ENCODE measurements around the gene WNK1.

Gene WNK1

DNA sequence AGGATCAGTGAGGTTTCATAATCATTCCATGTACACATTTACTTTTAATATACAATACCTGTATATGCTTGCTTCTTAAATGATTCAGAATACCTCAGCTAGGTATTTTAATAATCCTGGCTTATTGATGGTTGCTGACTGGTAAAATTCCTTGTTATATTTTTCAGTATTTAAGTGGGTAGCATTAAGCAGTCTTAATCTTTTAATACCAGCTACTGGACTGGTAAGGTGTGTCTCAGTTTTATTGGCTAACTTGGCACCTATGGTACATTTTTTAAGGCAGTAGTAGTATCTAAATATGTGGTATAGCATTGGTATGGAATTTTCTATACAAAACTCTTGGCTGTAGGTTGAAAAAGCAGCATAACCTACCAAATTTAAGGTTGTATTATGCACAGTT is 100.5 kb downstream of the WNK1 start:
- peaks cover 8% of the 10 kb centered on the region for H3K4me1 ChIP-seq
- no peak for DNase-seq (ENCODE audit: low spot score in 2 of 2)
- no peak overlapping the region for H3K4me3 ChIP-seq
- in situ Hi-C loops (cut with MboI; ENCODE audit: low sequenced_read_pairs) = no loop called here
- H3K9me3 ChIP-seq = no peaks in the 10 kb centered on the region
- H3K27me3 ChIP-seq (ENCODE audit: low read depth) = no peaks in the 10 kb centered on the region
- peaks cover 9% of the 10 kb centered on the region for H3K36me3 ChIP-seq (replicated peaks)

DNA sequence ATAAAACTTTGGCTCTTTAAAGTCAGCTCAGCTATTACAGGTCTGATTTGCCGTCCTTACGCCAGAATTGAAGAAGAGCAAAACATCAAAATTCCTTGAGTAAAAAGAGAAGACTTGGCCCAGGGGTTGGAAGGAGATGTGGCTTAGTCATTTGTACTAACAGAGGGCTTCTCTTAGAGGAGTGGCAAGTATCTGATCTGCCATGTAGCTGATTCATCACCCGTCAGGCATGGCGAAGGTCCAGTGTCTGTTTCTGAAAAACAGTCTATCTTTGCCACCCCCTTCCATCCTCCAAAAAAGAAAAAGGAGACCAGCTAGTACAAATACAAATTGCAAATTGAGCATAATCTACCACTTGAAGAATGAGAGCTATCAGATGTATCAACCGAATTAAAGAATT is 105.2 kb downstream of the WNK1 start:
- Histone ChIP-seq H3K9me3 (no peaks in the 10 kb centered on the region), H3K4me3 (no peak overlapping the region), H3K27me3 (ENCODE audit: low read depth) (no peaks in the 10 kb centered on the region), H3K36me3 (replicated peaks) (peaks cover 36% of the 10 kb centered on the region), H3K4me1 (peaks cover 14% of the 10 kb centered on the region)
- no peak for DNase-seq (ENCODE audit: low spot score in 2 of 2)
- in situ Hi-C loops (cut with MboI; ENCODE audit: low sequenced_read_pairs) = no loop called here

DNA sequence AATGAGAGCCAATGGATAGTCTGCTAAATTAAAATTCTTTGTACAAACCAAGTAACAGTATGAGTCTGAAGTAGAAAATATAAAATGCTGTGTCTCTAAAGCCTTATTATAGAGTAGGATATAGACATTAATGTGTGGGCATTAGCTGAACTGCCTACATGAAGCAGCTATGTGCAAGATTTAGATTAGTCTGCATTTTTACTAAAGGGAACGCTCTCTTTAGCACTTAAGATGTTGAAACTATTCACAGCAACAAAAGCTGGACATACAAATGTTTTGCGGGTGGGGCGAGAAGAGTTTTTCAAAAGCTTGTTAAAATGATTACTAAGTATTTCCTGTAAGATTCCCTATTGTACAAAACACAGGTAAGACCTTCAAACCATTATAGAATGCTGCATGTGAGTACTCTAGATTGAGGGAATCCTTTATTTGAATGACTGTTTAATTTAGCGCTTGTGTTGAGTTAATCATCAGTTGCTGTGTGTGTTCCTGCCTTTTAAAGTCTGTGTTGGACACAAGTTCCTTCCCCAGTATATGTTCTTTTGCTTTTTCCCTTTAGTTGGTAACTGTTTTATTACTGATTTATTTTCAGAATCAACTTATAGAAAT is 110.0 kb downstream of the WNK1 start:
- Histone ChIP-seq H3K27me3 (ENCODE audit: low read depth) (no peaks in the 10 kb centered on the region), H3K36me3 (replicated peaks) (peaks cover 52% of the 10 kb centered on the region), H3K4me3 (no peak overlapping the region), H3K9me3 (no peaks in the 10 kb centered on the region), H3K4me1 (peaks cover 8% of the 10 kb centered on the region)
- DNase-seq (ENCODE audit: low spot score in 2 of 2) = no peak
- in situ Hi-C loops (cut with MboI; ENCODE audit: low sequenced_read_pairs) = no loop called here

DNA sequence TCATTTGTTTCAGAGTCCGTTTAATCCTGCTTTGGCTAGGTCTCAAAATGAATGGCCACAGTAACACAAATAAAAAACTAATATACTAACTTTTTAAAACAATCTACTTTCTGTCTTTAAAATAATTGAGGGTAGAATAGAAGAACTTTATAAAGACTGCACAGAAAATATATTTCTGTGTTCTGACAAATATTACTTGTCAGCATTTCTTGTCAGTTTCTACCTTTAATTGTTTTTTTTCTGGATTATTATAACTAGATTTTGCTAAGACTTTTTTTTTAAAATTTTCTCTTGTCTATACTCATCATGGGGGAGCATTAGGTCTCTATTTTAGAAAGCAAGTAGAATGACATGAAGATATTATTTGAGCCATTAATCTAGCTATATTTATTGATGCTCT is 110.9 kb downstream of the WNK1 start:
- Histone ChIP-seq H3K9me3 (no peaks in the 10 kb centered on the region), H3K36me3 (replicated peaks) (peaks cover 56% of the 10 kb centered on the region), H3K27me3 (ENCODE audit: low read depth) (no peaks in the 10 kb centered on the region), H3K4me3 (no peak overlapping the region), H3K4me1 (peaks cover 8% of the 10 kb centered on the region)
- DNase-seq (ENCODE audit: low spot score in 2 of 2) = no peak
- in situ Hi-C loops (cut with MboI; ENCODE audit: low sequenced_read_pairs) = no loop called here

DNA sequence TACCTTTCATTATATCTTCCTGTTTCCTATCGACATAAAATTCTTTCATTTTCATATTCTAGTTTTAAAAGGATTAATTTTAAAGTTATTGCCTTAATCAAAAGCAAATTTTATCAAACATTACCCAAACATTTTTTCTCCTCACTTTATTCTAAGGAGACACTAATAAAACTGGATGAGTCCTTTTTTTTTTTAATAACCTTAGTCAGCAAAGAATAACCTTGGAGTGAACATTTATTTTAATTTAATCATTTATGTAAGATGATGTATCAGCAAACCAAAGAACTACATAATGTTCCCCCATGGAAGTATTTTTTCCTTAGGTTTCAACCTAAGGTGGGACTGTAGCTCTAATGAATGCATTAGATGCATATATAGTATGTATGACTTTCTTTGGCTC is 113.2 kb downstream of the WNK1 start:
- in situ Hi-C loops (cut with MboI; ENCODE audit: low sequenced_read_pairs) = no loop called here
- no peak overlapping the region for H3K4me3 ChIP-seq
- H3K27me3 ChIP-seq (ENCODE audit: low read depth) = no peaks in the 10 kb centered on the region
- H3K36me3 ChIP-seq (replicated peaks) = peaks cover 51% of the 10 kb centered on the region
- peaks cover 8% of the 10 kb centered on the region for H3K4me1 ChIP-seq
- DNase-seq (ENCODE audit: low spot score in 2 of 2) = no peak
- no peaks in the 10 kb centered on the region for H3K9me3 ChIP-seq

DNA sequence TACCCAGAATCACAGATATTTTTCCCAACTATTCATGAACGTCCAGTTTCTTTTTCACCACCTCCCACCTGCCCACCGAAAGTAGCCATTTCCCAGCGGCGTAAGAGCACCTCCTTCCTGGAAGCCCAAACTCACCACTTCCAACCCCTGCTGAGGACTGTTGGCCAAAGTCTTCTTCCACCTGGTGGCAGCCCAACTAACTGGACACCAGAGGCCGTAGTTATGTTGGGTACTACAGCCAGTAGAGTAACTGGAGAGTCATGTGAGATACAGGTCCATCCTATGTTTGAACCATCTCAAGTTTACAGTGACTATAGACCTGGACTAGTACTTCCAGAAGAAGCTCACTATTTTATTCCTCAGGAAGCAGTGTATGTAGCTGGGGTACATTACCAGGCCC is 115.5 kb downstream of the WNK1 start:
- H3K4me1 ChIP-seq = no peaks in the 10 kb centered on the region
- H3K9me3 ChIP-seq = no peaks in the 10 kb centered on the region
- H3K27me3 ChIP-seq (ENCODE audit: low read depth) = no peaks in the 10 kb centered on the region
- in situ Hi-C loops (cut with MboI; ENCODE audit: low sequenced_read_pairs) = no loop called here
- peaks cover 43% of the 10 kb centered on the region for H3K36me3 ChIP-seq (replicated peaks)
- DNase-seq (ENCODE audit: low spot score in 2 of 2) = no peak
- H3K4me3 ChIP-seq = no peak overlapping the region

DNA sequence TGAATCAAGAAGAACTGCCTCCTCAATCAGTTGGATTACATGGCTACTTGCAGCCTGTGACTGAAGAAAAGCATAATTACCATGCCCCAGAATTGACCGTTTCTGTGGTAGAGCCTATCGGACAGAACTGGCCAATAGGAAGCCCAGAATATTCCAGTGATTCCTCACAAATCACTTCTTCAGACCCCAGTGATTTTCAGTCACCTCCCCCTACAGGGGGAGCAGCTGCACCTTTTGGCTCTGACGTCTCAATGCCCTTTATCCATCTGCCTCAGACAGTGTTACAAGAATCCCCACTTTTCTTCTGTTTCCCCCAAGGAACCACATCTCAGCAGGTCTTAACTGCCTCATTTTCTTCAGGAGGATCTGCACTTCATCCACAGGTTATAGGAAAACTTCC is 116.3 kb downstream of the WNK1 start:
- peaks cover 41% of the 10 kb centered on the region for H3K36me3 ChIP-seq (replicated peaks)
- H3K9me3 ChIP-seq = no peaks in the 10 kb centered on the region
- no peak for DNase-seq (ENCODE audit: low spot score in 2 of 2)
- no peaks in the 10 kb centered on the region for H3K4me1 ChIP-seq
- H3K4me3 ChIP-seq = no peak overlapping the region
- in situ Hi-C loops (cut with MboI; ENCODE audit: low sequenced_read_pairs) = no loop called here
- no peaks in the 10 kb centered on the region for H3K27me3 ChIP-seq (ENCODE audit: low read depth)

DNA sequence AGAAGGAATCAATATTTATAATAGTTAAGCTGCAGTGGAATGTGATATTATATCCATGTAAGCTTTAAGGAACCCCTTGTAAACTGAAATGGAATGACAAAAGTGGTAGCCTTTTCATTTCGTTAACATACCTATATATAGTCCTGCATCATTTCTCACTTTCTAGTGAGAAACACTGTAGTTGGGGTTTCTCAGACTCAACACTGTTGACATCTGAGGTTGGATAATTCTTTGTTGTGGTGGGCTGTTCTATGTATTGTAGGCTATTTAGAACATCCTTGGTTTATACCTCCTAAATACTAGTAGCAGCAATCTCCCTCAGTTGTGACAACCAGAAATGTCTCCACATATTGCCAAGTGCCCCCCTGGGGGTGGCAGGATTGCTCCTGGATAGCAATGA is 118.0 kb downstream of the WNK1 start:
- H3K9me3 ChIP-seq = no peaks in the 10 kb centered on the region
- no peak overlapping the region for H3K4me3 ChIP-seq
- no peak for DNase-seq (ENCODE audit: low spot score in 2 of 2)
- no peaks in the 10 kb centered on the region for H3K27me3 ChIP-seq (ENCODE audit: low read depth)
- no peaks in the 10 kb centered on the region for H3K4me1 ChIP-seq
- H3K36me3 ChIP-seq (replicated peaks) = peaks cover 36% of the 10 kb centered on the region
- in situ Hi-C loops (cut with MboI; ENCODE audit: low sequenced_read_pairs) = no loop called here

DNA sequence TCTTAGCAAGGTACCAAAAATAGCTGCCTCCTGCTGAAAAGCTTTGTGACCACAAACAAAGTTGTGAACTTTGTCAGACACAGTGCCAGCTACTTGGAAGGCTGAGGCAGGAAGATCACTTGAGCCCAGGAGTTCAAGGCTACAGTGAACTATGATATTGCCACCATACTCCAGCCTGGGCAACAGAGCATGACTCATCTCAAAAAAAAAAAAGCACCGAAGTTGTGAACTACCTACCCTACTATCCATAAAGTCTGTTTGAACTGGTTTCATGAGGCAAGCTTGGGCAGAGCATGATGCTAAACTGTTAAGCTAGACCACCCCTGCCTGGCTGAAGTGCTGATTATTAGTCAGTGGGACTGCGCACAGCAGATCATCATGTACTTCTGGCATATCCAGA is 121.6 kb downstream of the WNK1 start:
- no peaks in the 10 kb centered on the region for H3K9me3 ChIP-seq
- in situ Hi-C loops (cut with MboI; ENCODE audit: low sequenced_read_pairs) = no loop called here
- no peaks in the 10 kb centered on the region for H3K27me3 ChIP-seq (ENCODE audit: low read depth)
- H3K4me1 ChIP-seq = no peaks in the 10 kb centered on the region
- no peak for DNase-seq (ENCODE audit: low spot score in 2 of 2)
- H3K4me3 ChIP-seq = no peak overlapping the region
- peaks cover 22% of the 10 kb centered on the region for H3K36me3 ChIP-seq (replicated peaks)

DNA sequence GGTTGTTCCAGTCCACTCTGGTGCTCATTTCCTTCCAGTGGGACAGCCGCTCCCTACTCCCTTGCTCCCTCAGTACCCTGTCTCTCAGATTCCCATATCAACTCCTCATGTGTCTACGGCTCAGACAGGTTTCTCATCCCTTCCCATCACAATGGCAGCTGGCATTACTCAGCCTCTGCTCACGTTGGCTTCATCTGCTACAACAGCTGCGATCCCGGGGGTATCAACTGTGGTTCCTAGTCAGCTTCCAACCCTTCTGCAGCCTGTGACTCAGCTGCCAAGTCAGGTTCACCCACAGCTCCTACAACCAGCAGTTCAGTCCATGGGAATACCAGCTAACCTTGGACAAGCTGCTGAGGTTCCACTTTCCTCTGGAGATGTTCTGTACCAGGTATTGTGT is 127.3 kb downstream of the WNK1 start:
- H3K36me3 ChIP-seq (replicated peaks) = peaks cover 55% of the 10 kb centered on the region
- in situ Hi-C loops (cut with MboI; ENCODE audit: low sequenced_read_pairs) = no loop called here
- DNase-seq (ENCODE audit: low spot score in 2 of 2) = no peak
- no peaks in the 10 kb centered on the region for H3K27me3 ChIP-seq (ENCODE audit: low read depth)
- H3K4me3 ChIP-seq = no peak overlapping the region
- no peaks in the 10 kb centered on the region for H3K4me1 ChIP-seq
- no peaks in the 10 kb centered on the region for H3K9me3 ChIP-seq

DNA sequence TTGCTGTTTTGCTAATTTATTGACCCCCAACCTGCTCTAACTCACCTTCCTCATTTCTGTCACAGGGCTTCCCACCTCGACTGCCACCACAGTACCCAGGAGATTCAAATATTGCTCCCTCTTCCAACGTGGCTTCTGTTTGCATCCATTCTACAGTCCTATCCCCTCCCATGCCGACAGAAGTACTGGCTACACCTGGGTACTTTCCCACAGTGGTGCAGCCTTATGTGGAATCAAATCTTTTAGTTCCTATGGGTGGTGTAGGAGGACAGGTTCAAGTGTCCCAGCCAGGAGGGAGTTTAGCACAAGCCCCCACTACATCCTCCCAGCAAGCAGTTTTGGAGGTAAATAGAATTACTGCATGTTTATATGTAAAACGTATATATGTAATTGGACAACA is 128.3 kb downstream of the WNK1 start:
- Histone ChIP-seq H3K4me1 (no peaks in the 10 kb centered on the region), H3K36me3 (replicated peaks) (peaks cover 65% of the 10 kb centered on the region), H3K9me3 (no peaks in the 10 kb centered on the region), H3K27me3 (ENCODE audit: low read depth) (no peaks in the 10 kb centered on the region), H3K4me3 (no peak overlapping the region)
- in situ Hi-C loops (cut with MboI; ENCODE audit: low sequenced_read_pairs) = no loop called here
- no peak for DNase-seq (ENCODE audit: low spot score in 2 of 2)

DNA sequence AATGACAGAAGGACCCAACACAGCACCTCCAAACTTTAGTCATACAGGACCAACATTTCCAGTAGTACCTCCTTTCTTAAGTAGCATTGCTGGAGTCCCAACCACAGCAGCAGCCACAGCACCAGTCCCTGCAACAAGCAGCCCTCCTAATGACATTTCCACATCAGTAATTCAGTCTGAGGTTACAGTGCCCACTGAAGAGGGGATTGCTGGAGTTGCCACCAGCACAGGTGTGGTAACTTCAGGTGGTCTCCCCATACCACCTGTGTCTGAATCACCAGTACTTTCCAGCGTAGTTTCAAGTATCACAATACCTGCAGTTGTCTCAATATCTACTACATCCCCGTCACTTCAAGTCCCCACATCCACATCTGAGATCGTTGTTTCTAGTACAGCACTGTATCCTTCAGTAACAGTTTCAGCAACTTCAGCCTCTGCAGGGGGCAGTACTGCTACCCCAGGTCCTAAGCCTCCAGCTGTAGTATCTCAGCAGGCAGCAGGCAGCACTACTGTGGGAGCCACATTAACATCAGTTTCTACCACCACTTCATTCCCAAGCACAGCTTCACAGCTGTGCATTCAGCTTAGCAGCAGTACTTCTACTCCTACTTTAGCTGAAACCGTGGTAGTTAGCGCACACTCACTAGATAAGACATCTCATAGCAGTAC is 132.5 kb downstream of the WNK1 start:
- Histone ChIP-seq H3K9me3 (no peaks in the 10 kb centered on the region), H3K4me1 (no peaks in the 10 kb centered on the region), H3K36me3 (replicated peaks) (peaks cover 89% of the 10 kb centered on the region), H3K27me3 (ENCODE audit: low read depth) (no peaks in the 10 kb centered on the region), H3K4me3 (no peak overlapping the region)
- DNase-seq (ENCODE audit: low spot score in 2 of 2) = no peak
- in situ Hi-C loops (cut with MboI; ENCODE audit: low sequenced_read_pairs) = no loop called here

DNA sequence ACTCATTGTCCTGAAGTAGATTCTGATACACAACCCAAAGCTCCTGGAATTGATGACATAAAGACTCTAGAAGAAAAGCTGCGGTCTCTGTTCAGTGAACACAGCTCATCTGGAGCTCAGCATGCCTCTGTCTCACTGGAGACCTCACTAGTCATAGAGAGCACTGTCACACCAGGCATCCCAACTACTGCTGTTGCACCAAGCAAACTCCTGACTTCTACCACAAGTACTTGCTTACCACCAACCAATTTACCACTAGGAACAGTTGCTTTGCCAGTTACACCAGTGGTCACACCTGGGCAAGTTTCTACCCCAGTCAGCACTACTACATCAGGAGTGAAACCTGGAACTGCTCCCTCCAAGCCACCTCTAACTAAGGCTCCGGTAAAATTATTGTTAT is 133.3 kb downstream of the WNK1 start:
- Histone ChIP-seq H3K4me1 (no peaks in the 10 kb centered on the region), H3K27me3 (ENCODE audit: low read depth) (no peaks in the 10 kb centered on the region), H3K36me3 (replicated peaks) (peaks cover 89% of the 10 kb centered on the region), H3K9me3 (no peaks in the 10 kb centered on the region), H3K4me3 (no peak overlapping the region)
- in situ Hi-C loops (cut with MboI; ENCODE audit: low sequenced_read_pairs) = no loop called here
- no peak for DNase-seq (ENCODE audit: low spot score in 2 of 2)

DNA sequence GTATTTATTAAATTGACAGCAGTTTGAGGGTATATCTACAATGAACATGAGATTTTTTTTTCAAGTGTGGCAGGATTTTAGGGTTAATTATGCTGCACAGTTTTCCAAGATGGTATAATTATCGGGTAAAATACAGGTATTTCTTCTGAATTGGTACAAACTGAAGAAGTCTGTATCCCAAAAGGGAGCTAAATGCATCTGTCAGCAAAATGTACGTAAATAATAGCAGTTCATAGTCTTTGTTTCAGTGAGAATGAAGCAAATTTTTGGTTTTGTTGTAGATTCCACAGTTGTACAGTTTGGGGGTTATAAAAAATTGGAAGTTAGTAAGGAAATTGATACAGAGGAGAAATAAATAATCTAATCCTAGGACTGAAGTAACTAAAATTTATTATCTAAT is 133.8 kb downstream of the WNK1 start:
- H3K36me3 ChIP-seq (replicated peaks) = peaks cover 84% of the 10 kb centered on the region
- in situ Hi-C loops (cut with MboI; ENCODE audit: low sequenced_read_pairs) = no loop called here

DNA sequence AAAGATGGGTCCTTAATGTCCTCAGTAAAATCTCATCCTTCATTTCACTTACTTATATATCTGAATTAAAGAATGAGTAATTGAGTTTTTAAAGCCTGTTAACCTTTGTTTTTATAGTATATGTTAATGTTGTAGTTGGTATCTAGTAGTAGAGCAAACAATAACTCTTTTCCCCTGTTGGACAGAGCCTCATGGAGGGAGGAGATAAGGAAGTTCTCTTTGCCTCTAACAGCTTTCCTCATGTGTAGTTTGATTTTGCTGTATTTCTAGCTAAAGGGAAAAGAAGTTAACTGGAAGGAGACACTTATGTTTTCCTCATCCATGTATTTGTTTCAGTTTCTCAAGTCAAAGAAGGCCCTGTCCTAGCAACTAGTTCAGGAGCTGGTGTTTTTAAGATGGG is 141.8 kb downstream of the WNK1 start:
- in situ Hi-C loops (cut with MboI; ENCODE audit: low sequenced_read_pairs) = no loop called here
- no peaks in the 10 kb centered on the region for H3K4me1 ChIP-seq
- H3K4me3 ChIP-seq = no peak overlapping the region
- no peak for DNase-seq (ENCODE audit: low spot score in 2 of 2)
- H3K27me3 ChIP-seq (ENCODE audit: low read depth) = no peaks in the 10 kb centered on the region
- H3K9me3 ChIP-seq = no peaks in the 10 kb centered on the region
- peaks cover 58% of the 10 kb centered on the region for H3K36me3 ChIP-seq (replicated peaks)

More for the DNA sequence above, 133.8 kb downstream of the WNK1 start:
- no peaks in the 10 kb centered on the region for H3K9me3 ChIP-seq
- no peaks in the 10 kb centered on the region for H3K27me3 ChIP-seq (ENCODE audit: low read depth)
- H3K4me1 ChIP-seq = no peaks in the 10 kb centered on the region
- no peak overlapping the region for H3K4me3 ChIP-seq
- DNase-seq (ENCODE audit: low spot score in 2 of 2) = no peak

All from HAP-1 (cell line).